Measurements from ENCODE around the gene SUSD5. TPM values are rescaled to one million over a fixed set of nuclear protein-coding genes. Genes with fewer than 3 reads are reported as not detected.
"Not testable (repeated sequence)": the region's sequence is repeated elsewhere in the genome, so short reads cannot be mapped to it uniquely, and the experiment has no call there.

SUSD5 gene
- total RNA-seq, 1 experiment from 2014 or later, result 18.2 TPM

GRCh38 chr3:33115024-33115768 is 103.4 kb downstream of the SUSD5 start:
- peak; percentile 76 for DNase-seq (ENCODE audit: low read depth)

GRCh38 chr3:33114622-33115023 is 104.0 kb downstream of the SUSD5 start:
- no peak for DNase-seq (ENCODE audit: low read depth)

- peak; percentile 94 for DNase-seq (ENCODE audit: low read depth)
Measured at GRCh38 chr3:33113772-33114621, 104.6 kb downstream of the SUSD5 start, which contains the start of gene CRTAP. Gene CRTAP (plus strand): TSS chr3:33114014. CDS start chr3:33114078, 64 bp downstream.

- no peak for DNase-seq (ENCODE audit: low read depth)
Measured at GRCh38 chr3:33111581-33111980, 107.0 kb downstream of the SUSD5 start.

- not testable (repeated sequence) for DNase-seq (ENCODE audit: low read depth)
Measured at GRCh38 chr3:33106854-33107253, 111.8 kb downstream of the SUSD5 start.

GRCh38 chr3:33105341-33105948 is 113.2 kb downstream of the SUSD5 start:
- no peak for DNase-seq (ENCODE audit: low read depth)

- DNase-seq (ENCODE audit: low read depth), result no peak
Measured at GRCh38 chr3:33104803-33105202, 113.8 kb downstream of the SUSD5 start.

- DNase-seq (ENCODE audit: low read depth), result no peak
Measured at GRCh38 chr3:33103480-33103879, 115.1 kb downstream of the SUSD5 start.

GRCh38 chr3:33103034-33103433 is 115.6 kb downstream of the SUSD5 start:
- no peak for DNase-seq (ENCODE audit: low read depth)

GRCh38 chr3:33100229-33100628 is 118.4 kb downstream of the SUSD5 start:
- DNase-seq (ENCODE audit: low read depth), result no peak

Small RNA genes lying within 50 kb of the gene (small RNA-seq; reads per million reads assigned to genes)
- not detected for gene AC123900.1
- gene RN7SL296P, result not detected

Other genes starting within 250 kb of the SUSD5 start
- gene GLB1, start 121.7 kb downstream of the SUSD5 start, total RNA-seq (2014; rRNA removed; shearing (Covaris generic)), result 46.4 and 56.5 TPM in 2 replicates
- gene TMPPE, start 121.7 kb downstream of the SUSD5 start, total RNA-seq (2014; rRNA removed; shearing (Covaris generic)), result 4.8 and 4.9 TPM in 2 replicates
- 290 and 376 TPM in 2 replicates for gene CRTAP, start 104.8 kb downstream of the SUSD5 start, total RNA-seq (2014; rRNA removed; shearing (Covaris generic))
- 5.9 and 7.1 TPM in 2 replicates for gene FBXL2, start 58.6 kb upstream of the SUSD5 start, total RNA-seq (2014; rRNA removed; shearing (Covaris generic))
- 42.6 and 60.9 TPM in 2 replicates for gene UBP1, start 221.6 kb upstream of the SUSD5 start, total RNA-seq (2014; rRNA removed; shearing (Covaris generic))